Stomach (tissue), 4 donors: ENCODE results near the gene CDC14B.

Experiments
- CTCF ChIP-seq, 7 experiments: fragments of 450-650 bp in 4 of 7; fragments of 200-600 bp in 3 of 7; sonication (generic) in 3 of 7; IDR thresholded peaks; one replicate each; pipeline ENCODE4 v1.5.1; 2016 to 2019; ENCODE audit warnings: antibody characterized with exemption in 7 of 7, control low read depth in 2 of 7, mild to moderate bottlenecking in 1 of 7
- POLR2A ChIP-seq, 4 donors: fragments of 450-650 bp; IDR thresholded peaks; one replicate each; pipeline ENCODE4 v1.6.1; 2016; ENCODE audit warnings: antibody characterized with exemption in 4 of 4, control low read depth in 2 of 4, mild to moderate bottlenecking in 1 of 4, moderate library complexity in 1 of 4

- TF ChIP-seq CTCF (IDR thresholded peaks at IDR 0.05) (no peak), POLR2A (IDR thresholded peaks at IDR 0.05) (no peak)
Observed at GRCh38 chr9:96551403-96551802, 68.2 kb downstream of the CDC14B start.
